Measurements from ENCODE around the gene KRT13.

The KRT13 gene

GRCh38 chr17:41537990-41538389 lies 32.6 kb upstream of the KRT13 start:
- peak; percentile 76 for DNase-seq (ENCODE audit: low read depth)

- DNase-seq (ENCODE audit: low read depth): no peak
Measured at GRCh38 chr17:41537614-41537954, 32.2 kb upstream of the KRT13 start.

GRCh38 chr17:41536741-41537613 lies 31.6 kb upstream of the KRT13 start:
- no peak for DNase-seq (ENCODE audit: low read depth)

GRCh38 chr17:41535764-41536481 lies 30.5 kb upstream of the KRT13 start:
- no peak for DNase-seq (ENCODE audit: low read depth)

GRCh38 chr17:41534899-41535546 lies 29.6 kb upstream of the KRT13 start:
- DNase-seq (ENCODE audit: low read depth): no peak

GRCh38 chr17:41533613-41534012 lies 28.2 kb upstream of the KRT13 start:
- no peak for DNase-seq (ENCODE audit: low read depth)

GRCh38 chr17:41532947-41533570 lies 27.6 kb upstream of the KRT13 start:
- no peak for DNase-seq (ENCODE audit: low read depth)

GRCh38 chr17:41531993-41532392 lies 26.6 kb upstream of the KRT13 start:
- DNase-seq (ENCODE audit: low read depth): no peak

GRCh38 chr17:41530062-41531048 lies 24.9 kb upstream of the KRT13 start:
- DNase-seq (ENCODE audit: low read depth): peak; percentile 99

GRCh38 chr17:41529491-41529915 lies 24.1 kb upstream of the KRT13 start:
- no peak for DNase-seq (ENCODE audit: low read depth)

- no peak for DNase-seq (ENCODE audit: low read depth)
Measured at GRCh38 chr17:41528959-41529353, 23.5 kb upstream of the KRT13 start.

GRCh38 chr17:41527063-41528023 lies 21.9 kb upstream of the KRT13 start:
- DNase-seq (ENCODE audit: low read depth): peak; percentile 47

GRCh38 chr17:41524261-41524660 lies 18.8 kb upstream of the KRT13 start:
- no peak for DNase-seq (ENCODE audit: low read depth)

- DNase-seq (ENCODE audit: low read depth): no peak
Measured at GRCh38 chr17:41523787-41524186, 18.4 kb upstream of the KRT13 start.

GRCh38 chr17:41523225-41523593 lies 17.8 kb upstream of the KRT13 start:
- no peak for DNase-seq (ENCODE audit: low read depth)

- DNase-seq (ENCODE audit: low read depth): peak; percentile 46
Measured at GRCh38 chr17:41522301-41523224, 17.2 kb upstream of the KRT13 start.

- peak; percentile 84 for DNase-seq (ENCODE audit: low read depth)
Measured at GRCh38 chr17:41521574-41522261, 16.3 kb upstream of the KRT13 start.

GRCh38 chr17:41520821-41521521 lies 15.6 kb upstream of the KRT13 start:
- peak; percentile 33 for DNase-seq (ENCODE audit: low read depth)

All from amniotic epithelial cell (primary cell).